H1 (cell line): Measurements from ENCODE around the gene GLMN.

Experiments
- CBX5 ChIP-seq: fragments of 300-800, 300-1000 bp; sonication (generic); IDR thresholded peaks from 2 replicates; pipeline ENCODE4 v1.7.1; 2016; ENCODE audit warnings: antibody characterized with exemption, low read length, low read depth
- EGR1 ChIP-seq: IDR thresholded peaks from 2 replicates; pipeline ENCODE4 v1.6.1; 2011; ENCODE audit warnings: low read depth, low read length, borderline replicate concordance
- GTF2F1 ChIP-seq: IDR thresholded peaks from 2 replicates; pipeline ENCODE4 v1.6.1; 2012; ENCODE audit warnings: low read depth, low read length, improper control_type of control experiment, borderline replicate concordance
- JUND ChIP-seq: IDR thresholded peaks from 2 replicates; pipeline ENCODE4 v1.6.1; 2011; ENCODE audit warnings: mild to moderate bottlenecking, improper control_type of control experiment, low read length
- KDM1A ChIP-seq: fragments of 200-600, 300-600 bp; sonication (generic); IDR thresholded peaks from 2 replicates; pipeline ENCODE4 v1.7.1; 2016; ENCODE audit warnings: mild to moderate bottlenecking, low read length, borderline replicate concordance
- MAFK ChIP-seq: IDR thresholded peaks from 2 replicates; pipeline ENCODE4 v1.6.1; 2012; ENCODE audit warnings: low read depth, mild to moderate bottlenecking, improper control_type of control experiment, low read length
- PHF8 ChIP-seq: fragments of 200-600 bp; sonication (generic); conservative IDR thresholded peaks from 2 replicates; pipeline ENCODE4 v1.7.1; 2012; ENCODE audit warnings: low read depth, mild to moderate bottlenecking, inconsistent platforms, low read length, moderate library complexity
- POLR2A ChIP-seq, 2 experiments: IDR thresholded peaks; 1 replicate in 1 of 2; 2 replicates in 1 of 2; pipeline ENCODE4 v1.6.1; 2011; ENCODE audit warnings: low read depth in 2 of 2, low read length in 2 of 2, mild to moderate bottlenecking in 2 of 2; ENCODE audit errors: control extremely low read depth in 1 of 2
- POLR2AphosphoS5 ChIP-seq: IDR thresholded peaks from 2 replicates; pipeline ENCODE4 v1.6.1; 2011; ENCODE audit warnings: low read depth, low read length
- RAD21 ChIP-seq, 2 experiments: IDR thresholded peaks in 1 of 2; conservative IDR thresholded peaks in 1 of 2; 2 replicates each; pipeline ENCODE4 v1.6.1; 2011; ENCODE audit warnings: low read depth in 2 of 2, low read length in 2 of 2, improper control_type of control experiment in 1 of 2, inconsistent platforms in 1 of 2, mild to moderate bottlenecking in 1 of 2, moderate library complexity in 1 of 2
- SP1 ChIP-seq: IDR thresholded peaks from 2 replicates; pipeline ENCODE4 v1.6.1; 2011; ENCODE audit warnings: low read depth, low read length
- ZNF274 ChIP-seq: IDR thresholded peaks from 2 replicates; pipeline ENCODE4 v1.7.0; 2012; ENCODE audit warnings: low read length, borderline replicate concordance; ENCODE audit errors: extremely low read depth
- TF ChIP-seq, protein P1 (sequence below), 3 experiments: IDR thresholded peaks; 1 replicate in 2 of 3; 2 replicates in 1 of 3; pipeline versions ENCODE4 v1.5.1 to v1.6.1; 2011; ENCODE audit warnings: low read length in 3 of 3, mild to moderate bottlenecking in 3 of 3, inconsistent platforms in 2 of 3, low read depth in 1 of 3, moderate library complexity in 1 of 3; ENCODE audit not compliant: insufficient read depth in 1 of 3; ENCODE audit errors: control extremely low read depth in 1 of 3
- TF ChIP-seq, protein P2 (sequence below): fragments of 300-600 bp; sonication (generic); IDR thresholded peaks from 2 replicates; pipeline ENCODE4 v1.7.1; 2012; ENCODE audit warnings: low read length, moderate library complexity, mild to moderate bottlenecking, inconsistent platforms; ENCODE audit not compliant: insufficient replicate concordance

DNA sequence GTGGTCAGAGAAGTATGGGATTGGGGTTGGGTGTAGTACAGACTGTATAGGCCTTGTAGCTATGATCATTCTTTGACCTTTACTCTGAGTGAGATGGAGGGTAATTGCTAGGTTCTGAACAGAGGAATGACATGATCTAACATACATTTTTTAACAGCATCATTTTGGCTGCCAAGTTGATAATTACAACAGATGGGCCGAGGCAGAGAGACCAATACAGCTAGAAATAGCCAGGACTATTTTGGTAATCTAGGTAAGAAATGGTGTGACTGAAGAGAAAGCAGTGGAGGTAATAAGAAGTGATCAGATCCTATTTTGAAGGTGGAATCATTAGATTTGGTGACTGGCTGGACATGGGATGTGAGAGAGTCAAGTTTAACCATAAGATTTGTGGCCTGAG lies 43.6 kb upstream of the GLMN start:
- TF ChIP-seq RAD21 (IDR thresholded peaks at IDR 0.05 in 1 of 2, conservative IDR thresholded peaks at IDR 0.05 in 1 of 2; ENCODE audit: low read depth in 2 of 2, low read length in 2 of 2) = no peak
- no peak for TF ChIP-seq CBX5
- TF ChIP-seq, protein P1, sequence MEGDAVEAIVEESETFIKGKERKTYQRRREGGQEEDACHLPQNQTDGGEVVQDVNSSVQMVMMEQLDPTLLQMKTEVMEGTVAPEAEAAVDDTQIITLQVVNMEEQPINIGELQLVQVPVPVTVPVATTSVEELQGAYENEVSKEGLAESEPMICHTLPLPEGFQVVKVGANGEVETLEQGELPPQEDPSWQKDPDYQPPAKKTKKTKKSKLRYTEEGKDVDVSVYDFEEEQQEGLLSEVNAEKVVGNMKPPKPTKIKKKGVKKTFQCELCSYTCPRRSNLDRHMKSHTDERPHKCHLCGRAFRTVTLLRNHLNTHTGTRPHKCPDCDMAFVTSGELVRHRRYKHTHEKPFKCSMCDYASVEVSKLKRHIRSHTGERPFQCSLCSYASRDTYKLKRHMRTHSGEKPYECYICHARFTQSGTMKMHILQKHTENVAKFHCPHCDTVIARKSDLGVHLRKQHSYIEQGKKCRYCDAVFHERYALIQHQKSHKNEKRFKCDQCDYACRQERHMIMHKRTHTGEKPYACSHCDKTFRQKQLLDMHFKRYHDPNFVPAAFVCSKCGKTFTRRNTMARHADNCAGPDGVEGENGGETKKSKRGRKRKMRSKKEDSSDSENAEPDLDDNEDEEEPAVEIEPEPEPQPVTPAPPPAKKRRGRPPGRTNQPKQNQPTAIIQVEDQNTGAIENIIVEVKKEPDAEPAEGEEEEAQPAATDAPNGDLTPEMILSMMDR (IDR thresholded peaks at IDR 0.05; ENCODE audit: control extremely low read depth in 1 of 3, insufficient read depth in 1 of 3, low read depth in 1 of 3, low read length in 3 of 3) = no peak
- TF ChIP-seq MAFK = no peak
- TF ChIP-seq EGR1 = no peak
- TF ChIP-seq POLR2A (IDR thresholded peaks at IDR 0.05; ENCODE audit: control extremely low read depth in 1 of 2, low read depth in 2 of 2, low read length in 2 of 2) = no peak
- TF ChIP-seq POLR2AphosphoS5 = no peak
- TF ChIP-seq GTF2F1 = no peak
- no peak for TF ChIP-seq PHF8
- TF ChIP-seq JUND = no peak
- no peak for TF ChIP-seq KDM1A
- no peak for TF ChIP-seq ZNF274
- TF ChIP-seq, protein P2, sequence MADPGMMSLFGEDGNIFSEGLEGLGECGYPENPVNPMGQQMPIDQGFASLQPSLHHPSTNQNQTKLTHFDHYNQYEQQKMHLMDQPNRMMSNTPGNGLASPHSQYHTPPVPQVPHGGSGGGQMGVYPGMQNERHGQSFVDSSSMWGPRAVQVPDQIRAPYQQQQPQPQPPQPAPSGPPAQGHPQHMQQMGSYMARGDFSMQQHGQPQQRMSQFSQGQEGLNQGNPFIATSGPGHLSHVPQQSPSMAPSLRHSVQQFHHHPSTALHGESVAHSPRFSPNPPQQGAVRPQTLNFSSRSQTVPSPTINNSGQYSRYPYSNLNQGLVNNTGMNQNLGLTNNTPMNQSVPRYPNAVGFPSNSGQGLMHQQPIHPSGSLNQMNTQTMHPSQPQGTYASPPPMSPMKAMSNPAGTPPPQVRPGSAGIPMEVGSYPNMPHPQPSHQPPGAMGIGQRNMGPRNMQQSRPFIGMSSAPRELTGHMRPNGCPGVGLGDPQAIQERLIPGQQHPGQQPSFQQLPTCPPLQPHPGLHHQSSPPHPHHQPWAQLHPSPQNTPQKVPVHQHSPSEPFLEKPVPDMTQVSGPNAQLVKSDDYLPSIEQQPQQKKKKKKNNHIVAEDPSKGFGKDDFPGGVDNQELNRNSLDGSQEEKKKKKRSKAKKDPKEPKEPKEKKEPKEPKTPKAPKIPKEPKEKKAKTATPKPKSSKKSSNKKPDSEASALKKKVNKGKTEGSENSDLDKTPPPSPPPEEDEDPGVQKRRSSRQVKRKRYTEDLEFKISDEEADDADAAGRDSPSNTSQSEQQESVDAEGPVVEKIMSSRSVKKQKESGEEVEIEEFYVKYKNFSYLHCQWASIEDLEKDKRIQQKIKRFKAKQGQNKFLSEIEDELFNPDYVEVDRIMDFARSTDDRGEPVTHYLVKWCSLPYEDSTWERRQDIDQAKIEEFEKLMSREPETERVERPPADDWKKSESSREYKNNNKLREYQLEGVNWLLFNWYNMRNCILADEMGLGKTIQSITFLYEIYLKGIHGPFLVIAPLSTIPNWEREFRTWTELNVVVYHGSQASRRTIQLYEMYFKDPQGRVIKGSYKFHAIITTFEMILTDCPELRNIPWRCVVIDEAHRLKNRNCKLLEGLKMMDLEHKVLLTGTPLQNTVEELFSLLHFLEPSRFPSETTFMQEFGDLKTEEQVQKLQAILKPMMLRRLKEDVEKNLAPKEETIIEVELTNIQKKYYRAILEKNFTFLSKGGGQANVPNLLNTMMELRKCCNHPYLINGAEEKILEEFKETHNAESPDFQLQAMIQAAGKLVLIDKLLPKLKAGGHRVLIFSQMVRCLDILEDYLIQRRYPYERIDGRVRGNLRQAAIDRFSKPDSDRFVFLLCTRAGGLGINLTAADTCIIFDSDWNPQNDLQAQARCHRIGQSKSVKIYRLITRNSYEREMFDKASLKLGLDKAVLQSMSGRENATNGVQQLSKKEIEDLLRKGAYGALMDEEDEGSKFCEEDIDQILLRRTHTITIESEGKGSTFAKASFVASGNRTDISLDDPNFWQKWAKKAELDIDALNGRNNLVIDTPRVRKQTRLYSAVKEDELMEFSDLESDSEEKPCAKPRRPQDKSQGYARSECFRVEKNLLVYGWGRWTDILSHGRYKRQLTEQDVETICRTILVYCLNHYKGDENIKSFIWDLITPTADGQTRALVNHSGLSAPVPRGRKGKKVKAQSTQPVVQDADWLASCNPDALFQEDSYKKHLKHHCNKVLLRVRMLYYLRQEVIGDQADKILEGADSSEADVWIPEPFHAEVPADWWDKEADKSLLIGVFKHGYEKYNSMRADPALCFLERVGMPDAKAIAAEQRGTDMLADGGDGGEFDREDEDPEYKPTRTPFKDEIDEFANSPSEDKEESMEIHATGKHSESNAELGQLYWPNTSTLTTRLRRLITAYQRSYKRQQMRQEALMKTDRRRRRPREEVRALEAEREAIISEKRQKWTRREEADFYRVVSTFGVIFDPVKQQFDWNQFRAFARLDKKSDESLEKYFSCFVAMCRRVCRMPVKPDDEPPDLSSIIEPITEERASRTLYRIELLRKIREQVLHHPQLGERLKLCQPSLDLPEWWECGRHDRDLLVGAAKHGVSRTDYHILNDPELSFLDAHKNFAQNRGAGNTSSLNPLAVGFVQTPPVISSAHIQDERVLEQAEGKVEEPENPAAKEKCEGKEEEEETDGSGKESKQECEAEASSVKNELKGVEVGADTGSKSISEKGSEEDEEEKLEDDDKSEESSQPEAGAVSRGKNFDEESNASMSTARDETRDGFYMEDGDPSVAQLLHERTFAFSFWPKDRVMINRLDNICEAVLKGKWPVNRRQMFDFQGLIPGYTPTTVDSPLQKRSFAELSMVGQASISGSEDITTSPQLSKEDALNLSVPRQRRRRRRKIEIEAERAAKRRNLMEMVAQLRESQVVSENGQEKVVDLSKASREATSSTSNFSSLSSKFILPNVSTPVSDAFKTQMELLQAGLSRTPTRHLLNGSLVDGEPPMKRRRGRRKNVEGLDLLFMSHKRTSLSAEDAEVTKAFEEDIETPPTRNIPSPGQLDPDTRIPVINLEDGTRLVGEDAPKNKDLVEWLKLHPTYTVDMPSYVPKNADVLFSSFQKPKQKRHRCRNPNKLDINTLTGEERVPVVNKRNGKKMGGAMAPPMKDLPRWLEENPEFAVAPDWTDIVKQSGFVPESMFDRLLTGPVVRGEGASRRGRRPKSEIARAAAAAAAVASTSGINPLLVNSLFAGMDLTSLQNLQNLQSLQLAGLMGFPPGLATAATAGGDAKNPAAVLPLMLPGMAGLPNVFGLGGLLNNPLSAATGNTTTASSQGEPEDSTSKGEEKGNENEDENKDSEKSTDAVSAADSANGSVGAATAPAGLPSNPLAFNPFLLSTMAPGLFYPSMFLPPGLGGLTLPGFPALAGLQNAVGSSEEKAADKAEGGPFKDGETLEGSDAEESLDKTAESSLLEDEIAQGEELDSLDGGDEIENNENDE = no peak
- TF ChIP-seq SP1 = no peak
